Right lobe of liver (tissue), 6 donors: ENCODE measurements around the gene RGS6. TPM values are rescaled to one million over a fixed set of nuclear protein-coding genes. Genes with fewer than 3 reads are reported as not detected.
A peak's percentile ranks its signal among the peaks of the same experiment; 100 is the strongest.

Source experiments
- ATAC-seq, 4 donors: fragments of 200-7000 bp; cut with Tn5 transposase; one replicate each; pipeline ENCODE4 v1.9.1; 2020; ENCODE audit warnings: mild to moderate bottlenecking in 4 of 4, moderate library complexity in 4 of 4
- DNase-seq, 3 donors: peaks; one replicate each; pipeline ENCODE4 v3.0.0-alpha.2; 2020
- H3K27ac ChIP-seq, 3 donors: fragments of 200-600 bp; one replicate each; pipeline ENCODE4 v1.8.0; 2022
- H3K27me3 ChIP-seq, 2 donors: fragments of 200-600 bp; one replicate each; pipeline ENCODE4 v1.8.0; 2022
- H3K36me3 ChIP-seq, 4 donors: fragments of 200-600 bp; sonication (generic) in 1 of 4; one replicate each; pipeline versions ENCODE4 v1.5.1 to v1.8.0; 2017 to 2022; ENCODE audit warnings: control low read depth in 1 of 4
- H3K4me1 ChIP-seq, 4 donors: fragments of 200-600 bp; sonication (generic) in 1 of 4; one replicate each; pipeline versions ENCODE4 v1.5.1 to v1.8.0; 2017 to 2022; ENCODE audit warnings: control low read depth in 1 of 4
- H3K4me3 ChIP-seq, 3 donors: fragments of 200-600 bp; one replicate each; pipeline ENCODE4 v1.8.0; 2022
- H3K9me3 ChIP-seq, 4 donors: fragments of 200-600 bp; sonication (generic) in 1 of 4; one replicate each; pipeline versions ENCODE4 v1.5.1 to v1.8.0; 2017 to 2022; ENCODE audit warnings: control low read depth in 1 of 4
- POLR2A ChIP-seq: fragments of 450-650 bp; IDR thresholded peaks from one replicate; pipeline ENCODE4 v1.6.1; 2017; ENCODE audit warnings: antibody characterized with exemption, mild to moderate bottlenecking
- WGBS: methylation state at CpG from one replicate; pipeline ENCODE4 v1.1.6; 2018; ENCODE audit warnings: low coverage, low lambda C conversion rate; ENCODE audit not compliant: insufficient coverage; ENCODE audit errors: missing lambda C conversion rate; 5-methylcytosine and 5-hydroxymethylcytosine counted together
- intact Hi-C, 2 donors: fragments of 100-400 bp; cut with DNase I; formaldehyde crosslinking; loops; one replicate each; pipeline versions ENCODE4 v1.11.2 to v1.14.1; 2022
- total RNA-seq, 6 experiments: library from RNA; depleted of rRNA in 2 of 6; stranded (reverse); fragments of >200 nt in 2 of 6; fragmentation: NEBNext Ultra II Directional in 3 of 6; extraction: Animal tissue kit (Norgen Biotek cat#: 25700) in 3 of 6; gene quantifications; one replicate each; pipeline versions ENCODE4 v1.1.0 to v1.2.4, GENCODE V29; 2016 to 2023
- TF ChIP-seq, protein P1 (sequence below), 4 donors: fragments of 200-600 bp in 3 of 4; fragments of 450-650 bp in 1 of 4; IDR thresholded peaks; one replicate each; pipeline versions ENCODE4 v1.5.1 to v1.8.0; 2016 to 2022; ENCODE audit warnings: antibody characterized with exemption in 4 of 4, mild to moderate bottlenecking in 2 of 4
- donor health status: DM: no; HTN: yes; CAD: no.
- donor health status: DM: no; HTN: no; CAD: no.
- donor health status: DM: no; HTN: no; CAD: no.
- donor health status: DM: no; HTN: yes; CAD: no.
- donor health status: DM: no; HTN: yes; CAD: no.

The RGS6 gene
- total RNA-seq, 6 experiments from 2014 or later, result 0.07 TPM; not detected in 5

DNA sequence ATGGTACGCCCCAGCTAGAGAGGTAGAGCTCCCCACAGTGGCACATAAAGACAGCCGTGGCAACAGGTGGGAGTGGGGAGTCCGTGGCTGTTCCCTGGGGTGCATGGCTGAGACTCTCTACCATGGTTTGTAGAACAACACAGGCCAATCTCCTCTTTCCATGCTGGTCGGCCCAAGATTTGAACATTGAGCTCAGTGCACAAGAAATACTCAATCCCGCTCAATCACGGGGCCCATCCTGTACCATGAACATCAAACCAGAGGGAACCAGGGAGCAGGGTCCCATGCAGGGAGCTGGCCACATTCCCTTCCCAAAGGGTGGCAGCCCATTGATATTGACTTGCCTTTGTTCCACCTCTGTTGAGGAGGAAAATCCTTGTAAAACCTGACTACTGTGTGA, 608.6 kb downstream of the RGS6 start:
- ATAC-seq (no peak), DNase-seq (no peak)
- Histone ChIP-seq H3K27ac (no peak overlapping the region), H3K4me1 (peaks cover 0 to 18% (median 8%) of the 10 kb centered on the region in 4 donors), H3K27me3 (no peaks in the 10 kb centered on the region), H3K4me3 (no peak overlapping the region), H3K36me3 (no peaks in the 10 kb centered on the region), H3K9me3 (no peaks in the 10 kb centered on the region)
- TF ChIP-seq POLR2A, result no peak
- TF ChIP-seq, protein P1, sequence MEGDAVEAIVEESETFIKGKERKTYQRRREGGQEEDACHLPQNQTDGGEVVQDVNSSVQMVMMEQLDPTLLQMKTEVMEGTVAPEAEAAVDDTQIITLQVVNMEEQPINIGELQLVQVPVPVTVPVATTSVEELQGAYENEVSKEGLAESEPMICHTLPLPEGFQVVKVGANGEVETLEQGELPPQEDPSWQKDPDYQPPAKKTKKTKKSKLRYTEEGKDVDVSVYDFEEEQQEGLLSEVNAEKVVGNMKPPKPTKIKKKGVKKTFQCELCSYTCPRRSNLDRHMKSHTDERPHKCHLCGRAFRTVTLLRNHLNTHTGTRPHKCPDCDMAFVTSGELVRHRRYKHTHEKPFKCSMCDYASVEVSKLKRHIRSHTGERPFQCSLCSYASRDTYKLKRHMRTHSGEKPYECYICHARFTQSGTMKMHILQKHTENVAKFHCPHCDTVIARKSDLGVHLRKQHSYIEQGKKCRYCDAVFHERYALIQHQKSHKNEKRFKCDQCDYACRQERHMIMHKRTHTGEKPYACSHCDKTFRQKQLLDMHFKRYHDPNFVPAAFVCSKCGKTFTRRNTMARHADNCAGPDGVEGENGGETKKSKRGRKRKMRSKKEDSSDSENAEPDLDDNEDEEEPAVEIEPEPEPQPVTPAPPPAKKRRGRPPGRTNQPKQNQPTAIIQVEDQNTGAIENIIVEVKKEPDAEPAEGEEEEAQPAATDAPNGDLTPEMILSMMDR (IDR thresholded peaks at IDR 0.05), result no peak
- intact Hi-C loops, result no loop called here
- WGBS, result 100% methylated on average over 1 of the region's 6 CpGs

- no peaks in the 10 kb centered on the region for H3K9me3 ChIP-seq
- ATAC-seq, result no peak
- H3K27ac ChIP-seq, result no peak overlapping the region
- intact Hi-C loops, result no loop called here
- H3K36me3 ChIP-seq, result no peaks in the 10 kb centered on the region
- WGBS, result 86% methylated on average over 6 of the region's 8 CpGs
- H3K4me1 ChIP-seq, result peaks cover 0 to 20% (median 10%) of the 10 kb centered on the region in 4 donors
- H3K4me3 ChIP-seq, result no peak overlapping the region
- no peak for DNase-seq
- TF ChIP-seq, protein P1 (IDR thresholded peaks at IDR 0.05), result no peak
- no peak for TF ChIP-seq POLR2A
- H3K27me3 ChIP-seq, result no peaks in the 10 kb centered on the region
Measured at GRCh38 chr14:72541546-72541945, 609.3 kb downstream of the RGS6 start.

GRCh38 chr14:72543341-72543740, 611.1 kb downstream of the RGS6 start:
- intact Hi-C loops, result no loop called here
- Histone ChIP-seq H3K4me3 (no peak overlapping the region), H3K27me3 (no peaks in the 10 kb centered on the region), H3K4me1 (peaks cover 0 to 20% (median 10%) of the 10 kb centered on the region in 4 donors), H3K36me3 (no peaks in the 10 kb centered on the region), H3K27ac (no peak overlapping the region), H3K9me3 (no peaks in the 10 kb centered on the region)
- TF ChIP-seq, protein P1 (IDR thresholded peaks at IDR 0.05), result no peak
- TF ChIP-seq POLR2A, result no peak
- no CpG with 5 or more reads among the region's 1 CpG for WGBS
- no peak for DNase-seq
- no peak for ATAC-seq

DNA sequence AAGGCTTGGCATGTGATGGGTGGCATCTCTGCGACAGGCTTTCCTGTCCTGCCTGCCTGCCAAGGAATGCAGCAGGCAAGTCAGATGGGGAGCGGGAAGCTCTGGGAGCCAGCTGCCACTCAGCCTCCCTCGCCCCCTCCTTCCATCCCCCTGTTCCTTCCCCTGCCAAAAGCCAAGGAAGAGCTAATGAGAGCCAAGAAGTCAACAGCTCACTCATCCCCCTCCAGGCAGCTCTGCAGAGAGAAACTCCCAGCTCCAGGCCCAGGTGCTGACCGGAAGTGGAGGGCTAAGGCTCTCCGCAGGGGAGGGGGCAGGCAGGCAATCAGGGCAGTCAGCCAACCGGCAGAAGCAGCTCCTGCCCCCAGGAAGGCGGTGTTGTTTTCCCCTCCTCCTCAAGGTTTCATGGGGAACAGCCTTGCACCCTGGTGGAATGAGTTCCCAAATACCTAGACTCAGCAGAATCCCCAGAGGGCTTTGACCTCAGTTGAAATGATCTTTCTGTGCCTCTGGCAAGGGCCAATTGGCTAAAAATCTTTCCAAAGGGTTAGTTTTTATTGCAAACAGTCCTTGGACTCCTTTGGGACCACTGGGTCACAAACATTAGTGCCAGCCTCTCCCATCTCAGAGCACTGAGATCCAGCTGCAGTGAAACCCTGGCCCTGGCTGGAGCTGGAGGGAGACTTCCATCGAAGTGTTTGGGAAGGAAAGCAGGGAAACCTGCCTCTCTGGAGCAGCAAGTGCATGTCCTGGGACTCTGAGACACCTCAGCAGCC, 612.6 kb downstream of the RGS6 start:
- ATAC-seq (peak; percentile 32 to 67 (median 40)), DNase-seq (peak in 1 of 3 donors; percentile 65)
- H3K4me1 ChIP-seq, result peaks cover 0 to 20% (median 10%) of the 10 kb centered on the region in 4 donors
- no peaks in the 10 kb centered on the region for H3K36me3 ChIP-seq
- no peak overlapping the region for H3K4me3 ChIP-seq
- intact Hi-C loops, result no loop called here
- peak overlapping the region in 1 of 3 donors; percentile 51 for H3K27ac ChIP-seq
- WGBS, result 33% methylated on average over 3 of the region's 8 CpGs
- H3K27me3 ChIP-seq, result no peaks in the 10 kb centered on the region
- TF ChIP-seq, protein P1 (IDR thresholded peaks at IDR 0.05), result no peak
- no peak for TF ChIP-seq POLR2A
- no peaks in the 10 kb centered on the region for H3K9me3 ChIP-seq
